ENCODE results near the gene ZFYVE21.

- TF ChIP-seq CTCF (IDR thresholded peaks at IDR 0.05) (no peak), POLR2AphosphoS5 (IDR thresholded peaks at IDR 0.05) (no peak), EP300 (IDR thresholded peaks at IDR 0.05) (no peak), POLR2A (IDR thresholded peaks at IDR 0.05) (no peak)
These were observed 14.7 kb upstream of the ZFYVE21 start for GRCh38 chr14:103700753-103701490.

All from gastroesophageal sphincter (tissue), 3 donors.